Neuronal stem cell (in vitro differentiated cells): ENCODE results near the gene CLEC16A.
A peak's percentile ranks its signal among the peaks of the same experiment; 100 is the strongest.

ENCODE experiments used
- DNase-seq: peaks from one replicate; pipeline ENCODE4 v3.0.0-alpha.2; 2013; ENCODE audit warnings: low spot score
- H2AFZ ChIP-seq: one replicate; pipeline ENCODE4 v1.6.1; 2013; ENCODE audit warnings: mild to moderate bottlenecking, low read length, inconsistent platforms
- H2AK5ac ChIP-seq: 2 replicates; pipeline ENCODE4 v1.6.1; 2013; ENCODE audit warnings: low read depth, mild to moderate bottlenecking, inconsistent platforms, low read length, moderate library complexity, mixed read lengths
- H2BK120ac ChIP-seq: 2 replicates; pipeline ENCODE4 v1.6.1; 2013; ENCODE audit warnings: low read depth, mild to moderate bottlenecking, inconsistent platforms, low read length, moderate library complexity, mixed read lengths
- H2BK12ac ChIP-seq: one replicate; pipeline ENCODE4 v1.6.1; 2013; ENCODE audit warnings: low read length, inconsistent platforms
- H2BK15ac ChIP-seq: 2 replicates; pipeline ENCODE4 v1.6.1; 2013; ENCODE audit warnings: mild to moderate bottlenecking, low read length, inconsistent platforms, mixed read lengths
- H2BK5ac ChIP-seq: one replicate; pipeline ENCODE4 v1.6.1; 2013; ENCODE audit warnings: inconsistent platforms, mild to moderate bottlenecking, low read length, moderate library complexity
- H3K14ac ChIP-seq: one replicate; pipeline ENCODE4 v1.6.1; 2013; ENCODE audit warnings: low read length, inconsistent platforms
- H3K18ac ChIP-seq: 2 replicates; pipeline ENCODE4 v1.6.1; 2013; ENCODE audit warnings: low read length, inconsistent platforms
- H3K23ac ChIP-seq: 2 replicates; pipeline ENCODE4 v1.6.1; 2013; ENCODE audit warnings: low read depth, mild to moderate bottlenecking, mixed read lengths, low read length, inconsistent platforms; ENCODE audit not compliant: poor library complexity
- H3K27ac ChIP-seq: replicated peaks from 3 replicates; pipeline ENCODE4 v1.5.1; 2013; ENCODE audit warnings: low read length, inconsistent platforms
- H3K27me3 ChIP-seq, 3 experiments: 2 replicates each; pipeline ENCODE4 v1.6.1; 2013; ENCODE audit warnings: low read length in 3 of 3, mild to moderate bottlenecking in 2 of 3, inconsistent platforms in 1 of 3, low read depth in 1 of 3, mixed read lengths in 1 of 3, moderate library complexity in 1 of 3; ENCODE audit not compliant: control insufficient read depth in 3 of 3, insufficient read depth in 3 of 3
- H3K36me3 ChIP-seq, 2 donors: replicated peaks in 1 of 2; 2 replicates each; pipeline ENCODE4 v1.6.1; 2013; ENCODE audit warnings: low read length in 2 of 2; ENCODE audit not compliant: control insufficient read depth in 2 of 2, insufficient read depth in 2 of 2
- H3K4ac ChIP-seq: 2 replicates; pipeline ENCODE4 v1.6.1; 2013; ENCODE audit warnings: inconsistent platforms, mild to moderate bottlenecking, low read length, moderate library complexity
- H3K4me1 ChIP-seq, 2 donors: 1 replicate in 1 of 2; 2 replicates in 1 of 2; pipeline ENCODE4 v1.6.1; 2013; ENCODE audit warnings: low read length in 2 of 2, low read depth in 1 of 2; ENCODE audit not compliant: control insufficient read depth in 2 of 2, insufficient read depth in 1 of 2
- H3K4me2 ChIP-seq: one replicate; pipeline ENCODE4 v1.6.1; 2013; ENCODE audit warnings: mild to moderate bottlenecking, low read length, inconsistent platforms; ENCODE audit not compliant: insufficient read depth, poor library complexity, severe bottlenecking
- H3K4me3 ChIP-seq, 2 donors: 2 replicates each; pipeline ENCODE4 v1.5.1; 2013; ENCODE audit warnings: low read length in 2 of 2, mild to moderate bottlenecking in 2 of 2, inconsistent platforms in 1 of 2, moderate library complexity in 1 of 2
- H3K79me1 ChIP-seq: one replicate; pipeline ENCODE4 v1.6.1; 2013; ENCODE audit warnings: low read depth, mild to moderate bottlenecking, inconsistent platforms, low read length, moderate library complexity
- H3K9ac ChIP-seq: one replicate; pipeline ENCODE4 v1.6.1; 2013; ENCODE audit warnings: mild to moderate bottlenecking, low read depth, low read length, inconsistent platforms; ENCODE audit not compliant: poor library complexity
- H3K9me3 ChIP-seq, 2 donors: replicated peaks in 1 of 2; 2 replicates each; pipeline versions ENCODE3 to v1.6.1; 2013; ENCODE audit warnings: low read length in 2 of 2, mild to moderate bottlenecking in 2 of 2, inconsistent platforms in 1 of 2, low read depth in 1 of 2, mixed read lengths in 1 of 2, moderate library complexity in 1 of 2; ENCODE audit not compliant: control insufficient read depth in 2 of 2, insufficient read depth in 1 of 2
- H4K8ac ChIP-seq: one replicate; pipeline ENCODE4 v1.6.1; 2013; ENCODE audit warnings: low read depth, mild to moderate bottlenecking, inconsistent platforms, low read length, moderate library complexity
- H4K91ac ChIP-seq: one replicate; pipeline ENCODE4 v1.6.1; 2013; ENCODE audit warnings: low read length, low read depth, mild to moderate bottlenecking, inconsistent platforms; ENCODE audit not compliant: poor library complexity
- WGBS, 2 donors: extraction: QIAGEN DNeasy Blood & Tissue Kit; methylation state at CpG; one replicate each; pipeline ENCODE4 v1.1.7; 2013; ENCODE audit warnings: missing lambda C conversion rate in 2 of 2, mixed read lengths in 1 of 2; ENCODE audit not compliant: insufficient read length in 2 of 2, insufficient replicate concordance in 1 of 2; ENCODE audit errors: extremely low coverage in 2 of 2; 5-methylcytosine and 5-hydroxymethylcytosine counted together

CLEC16A gene

GRCh38 chr16:11111856-11112634 lies 167.7 kb downstream of the CLEC16A start:
- Histone ChIP-seq H3K36me3 (no peaks in the 10 kb centered on the region), H2AFZ (no peak overlapping the region), H2BK120ac (no peak overlapping the region)

GRCh38 chr16:11112723-11113348 lies 168.5 kb downstream of the CLEC16A start:
- Histone ChIP-seq H2BK12ac (no peak overlapping the region), H3K27ac (no peak overlapping the region), H2AK5ac (no peak overlapping the region), H4K91ac (no peak overlapping the region), H4K8ac (no peak overlapping the region), H3K18ac (no peak overlapping the region), H3K79me1 (no peaks in the 10 kb centered on the region), H3K4me3 (no peak overlapping the region), H3K27me3 (no peaks in the 10 kb centered on the region), H3K4ac (no peak overlapping the region), H2BK15ac (no peak overlapping the region), H2BK120ac (no peak overlapping the region), H2AFZ (no peak overlapping the region), H3K4me2 (no peak overlapping the region), H3K14ac (no peak overlapping the region), H3K36me3 (no peaks in the 10 kb centered on the region), H3K4me1 (peaks cover 0 to 1% of the 10 kb centered on the region in 2 donors), H3K23ac (no peak overlapping the region), H2BK5ac (no peak overlapping the region), H3K9ac (no peak overlapping the region), H3K9me3 (peaks cover 0 to 4% of the 10 kb centered on the region in 2 donors)
- WGBS, 2 donors: no CpG with 5 or more reads among the region's 4 CpGs
- DNase-seq: no peak

More at GRCh38 chr16:11111856-11112634, 167.7 kb downstream of the CLEC16A start:
- no peak overlapping the region for H3K9ac ChIP-seq
- H3K4ac ChIP-seq: no peak overlapping the region
- H4K8ac ChIP-seq: no peak overlapping the region
- peaks cover 0 to 4% of the 10 kb centered on the region in 2 donors for H3K9me3 ChIP-seq
- no peaks in the 10 kb centered on the region for H3K79me1 ChIP-seq
- no peak overlapping the region for H2AK5ac ChIP-seq
- H3K4me1 ChIP-seq: peaks cover 0 to 1% of the 10 kb centered on the region in 2 donors
- H4K91ac ChIP-seq: no peak overlapping the region
- H3K23ac ChIP-seq: no peak overlapping the region
- H2BK5ac ChIP-seq: no peak overlapping the region
- no peak overlapping the region for H2BK15ac ChIP-seq
- H3K18ac ChIP-seq: no peak overlapping the region
- no peaks in the 10 kb centered on the region for H3K27me3 ChIP-seq
- no peak overlapping the region for H3K4me2 ChIP-seq
- H3K14ac ChIP-seq: no peak overlapping the region
- no peak overlapping the region for H2BK12ac ChIP-seq
- H3K4me3 ChIP-seq: no peak overlapping the region
- H3K27ac ChIP-seq: no peak overlapping the region
- WGBS, 2 donors: no CpG with 5 or more reads among the region's 9 CpGs
- DNase-seq: no peak

DNA sequence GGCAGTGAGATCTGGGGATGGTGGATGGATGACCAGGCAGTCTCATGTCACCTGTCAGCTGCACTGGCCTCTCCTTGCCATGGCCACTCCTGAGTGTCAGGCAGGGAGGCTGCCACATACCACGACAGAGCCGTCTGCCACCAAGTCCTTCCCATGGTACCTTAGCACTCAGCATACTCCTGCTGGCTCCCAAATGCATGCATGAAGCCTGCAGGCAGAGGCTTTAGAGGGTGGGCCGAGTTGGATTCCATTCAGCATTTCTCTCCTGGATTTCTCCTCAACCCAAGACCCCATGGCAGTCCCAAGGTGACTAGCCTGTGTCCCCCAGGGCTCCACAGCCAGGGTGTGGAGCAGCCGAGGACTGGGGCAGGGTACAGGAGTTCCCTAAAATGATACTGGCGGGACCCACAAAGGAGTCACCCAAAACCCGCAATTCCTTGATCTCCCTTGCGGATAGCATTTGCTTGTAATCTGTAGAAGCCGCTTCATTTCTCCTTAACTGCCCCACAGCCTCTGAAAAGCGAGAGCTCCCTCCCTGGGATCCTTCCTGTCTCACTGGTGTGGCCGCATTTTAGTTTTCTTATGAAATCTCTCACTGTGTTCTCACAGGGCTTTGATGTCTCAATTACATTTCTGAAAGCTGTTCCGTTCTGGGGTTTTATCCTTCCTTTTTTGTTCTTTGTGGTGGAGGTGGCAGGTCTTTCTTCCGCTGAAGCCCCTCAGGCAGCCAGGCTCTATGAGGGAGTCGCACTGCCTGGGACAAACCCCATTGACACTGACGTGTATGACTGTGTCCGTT lies 170.2 kb downstream of the CLEC16A start:
- Histone ChIP-seq H4K8ac (no peak overlapping the region), H2AK5ac (no peak overlapping the region), H3K23ac (peak overlapping the region; percentile 62), H2BK120ac (no peak overlapping the region), H3K4me1 (peaks cover 0 to 1% of the 10 kb centered on the region in 2 donors), H3K36me3 (no peaks in the 10 kb centered on the region), H3K9ac (peak overlapping the region; percentile 78), H3K14ac (no peak overlapping the region), H2BK15ac (no peak overlapping the region), H4K91ac (no peak overlapping the region), H2BK12ac (no peak overlapping the region), H3K4me3 (no peak overlapping the region), H3K4me2 (no peak overlapping the region), H3K9me3 (peaks cover 0 to 4% of the 10 kb centered on the region in 2 donors), H2BK5ac (no peak overlapping the region), H3K79me1 (no peaks in the 10 kb centered on the region), H2AFZ (no peak overlapping the region), H3K27me3 (no peaks in the 10 kb centered on the region), H3K18ac (peak overlapping the region; percentile 25), H3K4ac (no peak overlapping the region), H3K27ac (no peak overlapping the region)
- DNase-seq: no peak
- no CpG with 5 or more reads among the region's 15 CpGs for WGBS, 2 donors
